ENCODE results near the gene CHERP. TPM values are rescaled to one million over a fixed set of nuclear protein-coding genes. Genes with fewer than 3 reads are reported as not detected.
A peak's percentile ranks its signal among the peaks of the same experiment; 100 is the strongest.
"Not testable (repeated sequence)": the region's sequence is repeated elsewhere in the genome, so short reads cannot be mapped to it uniquely, and the experiment has no call there.

The CHERP gene
- total RNA-seq, 1 experiment from 2014 or later, result 5.9 TPM

- no peak overlapping the region for H2AFZ ChIP-seq (ENCODE audit: low read length)
- no peak for DNase-seq
- no peaks in the 10 kb centered on the region for H3K27me3 ChIP-seq (ENCODE audit: low read length)
- peaks cover 11% of the 10 kb centered on the region for H3K4me1 ChIP-seq (ENCODE audit: low read length)
- peaks cover 30% of the 10 kb centered on the region for H3K36me3 ChIP-seq (ENCODE audit: insufficient read depth, low read length)
- no peaks in the 10 kb centered on the region for H3K9me3 ChIP-seq (ENCODE audit: low read length)
- no peaks in the 10 kb centered on the region for H3K9me2 ChIP-seq (replicated peaks; ENCODE audit: insufficient read depth, low read length)
- peaks cover 21% of the 10 kb centered on the region; the same call in 1 of the 2 replicates for H4K20me1 ChIP-seq (ENCODE audit: insufficient read depth, low read depth, low read length)
- H3K4me3 ChIP-seq (ENCODE audit: low read length), result no peak overlapping the region
- H3K79me2 ChIP-seq (ENCODE audit: low read length), result no peaks in the 10 kb centered on the region
- no peak overlapping the region for H3K27ac ChIP-seq (ENCODE audit: low read length)
- H3K9ac ChIP-seq (ENCODE audit: low read length), result no peak overlapping the region
- no peak overlapping the region for H3K4me2 ChIP-seq (ENCODE audit: low read depth, low read length, poor library complexity, severe bottlenecking)
Observed at GRCh38 chr19:16516923-16517610, 25.2 kb downstream of the CHERP start.

DNA sequence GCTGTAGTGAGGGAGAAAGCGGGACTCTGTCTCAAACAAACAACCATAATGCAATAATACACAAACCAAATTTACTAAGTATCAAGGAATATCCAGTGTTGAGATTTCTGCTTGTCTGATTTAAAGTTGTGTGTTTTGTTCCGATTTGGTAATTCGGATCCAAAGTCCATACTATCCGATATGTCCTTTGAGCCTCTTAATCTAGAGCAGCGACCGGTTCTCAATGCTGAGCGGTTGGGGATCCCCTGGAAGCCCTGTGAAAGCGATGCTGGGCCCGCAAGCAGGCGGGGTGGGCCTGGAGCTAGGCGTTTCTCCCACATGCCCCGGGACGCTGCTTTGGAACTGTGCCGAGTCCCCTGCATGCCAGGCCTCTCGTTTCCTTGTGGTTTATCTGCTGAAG is 25.9 kb downstream of the CHERP start:
- Histone ChIP-seq H2AFZ (ENCODE audit: low read length) (no peak overlapping the region), H3K9ac (ENCODE audit: low read length) (no peak overlapping the region), H3K27me3 (ENCODE audit: low read length) (no peaks in the 10 kb centered on the region), H3K4me1 (ENCODE audit: low read length) (peaks cover 11% of the 10 kb centered on the region), H3K27ac (ENCODE audit: low read length) (no peak overlapping the region), H3K79me2 (ENCODE audit: low read length) (no peaks in the 10 kb centered on the region), H4K20me1 (ENCODE audit: insufficient read depth, low read depth, low read length) (peaks cover 21% of the 10 kb centered on the region; the same call in 1 of the 2 replicates), H3K9me2 (replicated peaks; ENCODE audit: insufficient read depth, low read length) (no peaks in the 10 kb centered on the region), H3K36me3 (ENCODE audit: insufficient read depth, low read length) (peaks cover 29% of the 10 kb centered on the region), H3K9me3 (ENCODE audit: low read length) (no peaks in the 10 kb centered on the region), H3K4me3 (ENCODE audit: low read length) (no peak overlapping the region), H3K4me2 (ENCODE audit: low read depth, low read length, poor library complexity, severe bottlenecking) (no peak overlapping the region)
- no peak for DNase-seq

DNA sequence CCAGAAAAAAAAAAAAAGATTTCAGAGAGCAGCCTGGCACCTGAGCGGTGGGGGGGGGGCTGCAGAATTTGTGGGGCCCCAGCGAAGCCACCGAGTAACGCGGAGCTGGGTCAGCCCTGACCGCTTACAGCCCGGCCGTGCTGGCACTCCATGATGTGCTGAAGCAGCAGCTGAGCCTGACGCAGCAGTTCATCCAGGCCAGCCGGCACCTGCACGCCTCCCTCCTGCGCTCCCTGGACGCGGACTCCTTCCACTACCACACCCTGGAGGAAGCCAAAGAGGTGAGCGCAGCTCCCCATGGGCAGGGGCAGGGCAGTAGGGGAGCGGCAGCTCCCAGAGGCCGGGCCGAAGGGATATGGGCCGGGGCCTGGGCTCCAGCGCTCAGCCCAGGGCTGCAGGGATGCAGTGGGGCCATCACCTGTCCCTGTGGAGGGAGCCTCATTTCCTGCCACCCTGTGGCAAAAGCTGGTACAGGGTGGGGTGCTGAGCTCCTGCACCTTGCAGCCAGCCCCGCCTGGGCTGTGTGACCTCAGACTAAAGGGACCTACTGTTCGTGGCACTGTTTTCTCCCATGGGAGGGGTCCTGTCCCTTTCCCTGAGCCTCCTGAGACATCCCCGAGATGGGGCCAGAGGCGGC is 27.7 kb downstream of the CHERP start:
- Histone ChIP-seq H3K79me2 (ENCODE audit: low read length) (no peaks in the 10 kb centered on the region), H3K9me2 (replicated peaks; ENCODE audit: insufficient read depth, low read length) (no peaks in the 10 kb centered on the region), H3K36me3 (ENCODE audit: insufficient read depth, low read length) (peaks cover 21% of the 10 kb centered on the region), H3K27ac (ENCODE audit: low read length) (peak overlapping the region; percentile 32; the same call in 1 of the 2 replicates), H4K20me1 (ENCODE audit: insufficient read depth, low read depth, low read length) (peaks cover 14% of the 10 kb centered on the region; the same call in 1 of the 2 replicates), H3K9me3 (ENCODE audit: low read length) (no peaks in the 10 kb centered on the region), H3K9ac (ENCODE audit: low read length) (no peak overlapping the region), H3K4me2 (ENCODE audit: low read depth, low read length, poor library complexity, severe bottlenecking) (no peak overlapping the region), H2AFZ (ENCODE audit: low read length) (no peak overlapping the region), H3K4me3 (ENCODE audit: low read length) (no peak overlapping the region), H3K4me1 (ENCODE audit: low read length) (peaks cover 11% of the 10 kb centered on the region), H3K27me3 (ENCODE audit: low read length) (no peaks in the 10 kb centered on the region)
- DNase-seq, result peak; percentile 76

- not testable (repeated sequence) for DNase-seq; H2AFZ ChIP-seq (ENCODE audit: low read length); H3K9me2 ChIP-seq (replicated peaks; ENCODE audit: insufficient read depth, low read length); H3K36me3 ChIP-seq (ENCODE audit: insufficient read depth, low read length); H3K4me2 ChIP-seq (ENCODE audit: low read depth, low read length, poor library complexity, severe bottlenecking); H3K9ac ChIP-seq (ENCODE audit: low read length); H3K27ac ChIP-seq (ENCODE audit: low read length); H4K20me1 ChIP-seq (ENCODE audit: insufficient read depth, low read depth, low read length); H3K9me3 ChIP-seq (ENCODE audit: low read length); H3K79me2 ChIP-seq (ENCODE audit: low read length); H3K4me3 ChIP-seq (ENCODE audit: low read length); H3K27me3 ChIP-seq (ENCODE audit: low read length)
- H3K4me1 ChIP-seq (ENCODE audit: low read length), result peaks cover 11% of the 10 kb centered on the region
Observed at GRCh38 chr19:16512611-16513010, 29.6 kb downstream of the CHERP start.

DNA sequence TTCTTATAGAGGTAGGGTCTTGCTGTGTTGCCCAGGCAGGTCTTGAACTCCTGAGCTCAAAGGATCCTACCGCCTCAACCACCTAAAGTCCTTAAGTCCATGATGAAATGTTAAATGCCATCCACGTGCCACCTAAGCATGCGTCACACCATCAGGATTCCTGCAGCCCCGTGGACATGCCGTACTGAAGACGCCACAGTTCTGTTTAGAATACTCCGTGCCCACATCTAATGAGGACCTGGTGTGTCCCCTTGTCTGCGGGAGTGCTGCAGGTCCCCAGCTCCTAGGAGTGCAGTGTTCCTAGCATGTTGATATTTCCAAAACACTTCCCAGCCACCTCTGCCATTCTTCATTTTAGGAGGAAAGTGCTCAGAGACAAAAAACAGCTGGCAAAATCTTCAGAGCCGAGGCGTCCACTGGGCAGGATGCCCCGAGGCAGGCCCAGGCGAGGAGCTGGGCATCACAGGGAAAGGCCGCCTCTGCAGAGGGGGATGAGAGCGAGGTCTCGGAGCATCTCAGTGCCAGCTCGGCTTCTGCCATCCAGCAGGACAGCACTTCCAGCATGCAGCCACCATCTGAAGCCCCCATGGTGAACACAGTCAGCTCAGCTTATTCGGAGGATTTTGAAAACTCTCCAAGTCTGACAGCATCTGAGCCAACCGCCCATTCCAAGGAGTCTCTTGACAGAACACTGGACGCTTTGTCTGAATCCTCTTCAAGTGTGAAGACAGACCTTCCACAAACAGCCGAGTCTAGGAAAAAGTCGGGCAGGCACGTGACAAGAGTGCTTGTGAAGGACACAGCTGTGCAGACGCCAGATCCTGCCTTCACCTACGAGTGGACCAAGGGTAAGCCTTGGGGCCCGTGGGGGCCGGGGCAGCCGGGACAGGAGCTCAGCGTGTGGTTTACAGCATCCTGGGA is 32.8 kb downstream of the CHERP start:
- Histone ChIP-seq H3K4me2 (ENCODE audit: low read depth, low read length, poor library complexity, severe bottlenecking) (no peak overlapping the region), H3K9ac (ENCODE audit: low read length) (no peak overlapping the region), H3K36me3 (ENCODE audit: insufficient read depth, low read length) (0 out of 2 replicates have a peak, but pooled peaks cover 2% of the 10 kb centered on the region), H3K27me3 (ENCODE audit: low read length) (no peaks in the 10 kb centered on the region), H3K9me3 (ENCODE audit: low read length) (no peaks in the 10 kb centered on the region), H2AFZ (ENCODE audit: low read length) (no peak overlapping the region), H3K79me2 (ENCODE audit: low read length) (no peaks in the 10 kb centered on the region), H4K20me1 (ENCODE audit: insufficient read depth, low read depth, low read length) (no peaks in the 10 kb centered on the region), H3K27ac (ENCODE audit: low read length) (no peak overlapping the region), H3K4me1 (ENCODE audit: low read length) (peaks cover under 1% of the 10 kb centered on the region; the same call in 1 of the 2 replicates), H3K4me3 (ENCODE audit: low read length) (no peak overlapping the region), H3K9me2 (replicated peaks; ENCODE audit: insufficient read depth, low read length) (no peaks in the 10 kb centered on the region)
- DNase-seq, result no peak

DNA sequence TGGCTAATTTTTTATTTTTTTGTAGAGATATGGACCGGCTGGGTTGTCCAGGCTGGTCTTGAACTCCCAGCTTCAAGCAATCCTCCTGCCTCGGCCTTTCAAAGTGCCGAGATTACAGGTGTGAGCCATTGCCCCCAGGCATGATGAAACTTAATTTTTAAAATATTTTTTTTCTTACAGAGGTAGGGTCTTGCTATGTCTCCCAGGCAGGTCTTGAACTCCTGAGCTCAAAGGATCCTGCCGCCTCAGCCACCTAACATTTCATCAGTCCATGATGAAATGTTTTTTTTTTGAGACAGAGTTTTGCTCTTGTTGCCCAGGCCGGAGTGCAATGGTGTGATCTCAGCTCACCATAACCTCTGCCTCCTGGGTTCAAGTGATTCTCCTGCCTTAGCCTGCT is 33.7 kb downstream of the CHERP start:
- H3K4me2 ChIP-seq (ENCODE audit: low read depth, low read length, poor library complexity, severe bottlenecking), result no peak overlapping the region
- no peak for DNase-seq

DNA sequence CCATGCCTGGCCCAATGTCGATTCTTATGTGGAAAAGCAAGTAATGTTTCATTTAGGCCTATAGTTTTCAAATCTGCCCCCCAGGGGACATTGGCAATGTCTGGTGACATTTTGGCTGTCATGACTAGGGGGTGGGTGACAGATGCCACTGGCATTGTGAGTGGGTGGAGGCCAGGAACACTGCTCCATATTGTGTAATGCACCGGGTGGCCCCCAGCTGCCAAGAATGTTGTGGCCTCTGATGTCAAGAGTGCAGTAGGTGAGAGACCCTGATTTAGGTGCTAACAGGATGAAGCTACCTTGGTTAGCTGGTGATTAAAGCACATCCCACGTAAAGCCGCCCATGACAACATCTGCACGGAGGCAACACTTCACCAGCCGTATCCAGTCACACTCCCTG is 35.3 kb downstream of the CHERP start:
- no peaks in the 10 kb centered on the region for H3K27me3 ChIP-seq (ENCODE audit: low read length)
- no peak overlapping the region for H3K9ac ChIP-seq (ENCODE audit: low read length)
- 0 out of 2 replicates have a peak, but pooled peaks cover 5% of the 10 kb centered on the region for H3K36me3 ChIP-seq (ENCODE audit: insufficient read depth, low read length)
- no peaks in the 10 kb centered on the region for H3K79me2 ChIP-seq (ENCODE audit: low read length)
- no peak overlapping the region for H3K4me3 ChIP-seq (ENCODE audit: low read length)
- H3K4me2 ChIP-seq (ENCODE audit: low read depth, low read length, poor library complexity, severe bottlenecking), result no peak overlapping the region
- no peak overlapping the region for H2AFZ ChIP-seq (ENCODE audit: low read length)
- H3K27ac ChIP-seq (ENCODE audit: low read length), result no peak overlapping the region
- H3K4me1 ChIP-seq (ENCODE audit: low read length), result no peaks in the 10 kb centered on the region
- no peak for DNase-seq
- no peaks in the 10 kb centered on the region for H3K9me2 ChIP-seq (replicated peaks; ENCODE audit: insufficient read depth, low read length)
- no peaks in the 10 kb centered on the region for H4K20me1 ChIP-seq (ENCODE audit: insufficient read depth, low read depth, low read length)
- no peaks in the 10 kb centered on the region for H3K9me3 ChIP-seq (ENCODE audit: low read length)

More for the DNA sequence above, 33.7 kb downstream of the CHERP start:
- H3K9me2 ChIP-seq (replicated peaks; ENCODE audit: insufficient read depth, low read length), result no peaks in the 10 kb centered on the region
- 0 out of 2 replicates have a peak, but pooled peaks cover 2% of the 10 kb centered on the region for H3K36me3 ChIP-seq (ENCODE audit: insufficient read depth, low read length)
- no peaks in the 10 kb centered on the region for H4K20me1 ChIP-seq (ENCODE audit: insufficient read depth, low read depth, low read length)
- H3K9ac ChIP-seq (ENCODE audit: low read length), result no peak overlapping the region
- H3K27me3 ChIP-seq (ENCODE audit: low read length), result no peaks in the 10 kb centered on the region
- H3K4me1 ChIP-seq (ENCODE audit: low read length), result no peaks in the 10 kb centered on the region
- H3K27ac ChIP-seq (ENCODE audit: low read length), result no peak overlapping the region
- H3K79me2 ChIP-seq (ENCODE audit: low read length), result no peaks in the 10 kb centered on the region
- H2AFZ ChIP-seq (ENCODE audit: low read length), result no peak overlapping the region
- H3K9me3 ChIP-seq (ENCODE audit: low read length), result no peaks in the 10 kb centered on the region
- no peak overlapping the region for H3K4me3 ChIP-seq (ENCODE audit: low read length)

DNA sequence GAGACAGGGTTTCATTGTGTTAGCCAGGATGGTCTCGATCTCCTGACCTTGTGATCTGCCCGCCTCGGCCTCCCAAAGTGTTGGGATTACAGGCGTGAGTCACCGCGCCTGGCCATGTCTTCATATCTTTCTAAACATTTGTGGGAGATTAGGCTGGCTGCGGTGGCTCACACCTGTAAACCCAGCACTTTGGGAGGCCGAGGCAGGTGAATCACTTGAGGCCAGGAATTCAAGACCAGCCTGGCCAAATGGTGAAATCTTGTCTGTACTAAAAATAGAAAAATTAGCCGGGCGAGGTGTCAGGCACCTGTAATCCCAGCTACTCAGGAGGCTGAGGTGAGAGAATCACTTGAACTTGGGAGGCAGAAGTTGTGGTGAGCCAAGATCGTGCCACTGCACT is 36.1 kb downstream of the CHERP start:
- not testable (repeated sequence) for H4K20me1 ChIP-seq (ENCODE audit: insufficient read depth, low read depth, low read length); H3K4me1 ChIP-seq (ENCODE audit: low read length); H2AFZ ChIP-seq (ENCODE audit: low read length); H3K4me3 ChIP-seq (ENCODE audit: low read length); H3K4me2 ChIP-seq (ENCODE audit: low read depth, low read length, poor library complexity, severe bottlenecking); H3K9me2 ChIP-seq (replicated peaks; ENCODE audit: insufficient read depth, low read length); H3K9me3 ChIP-seq (ENCODE audit: low read length); H3K36me3 ChIP-seq (ENCODE audit: insufficient read depth, low read length); H3K79me2 ChIP-seq (ENCODE audit: low read length); DNase-seq; H3K27ac ChIP-seq (ENCODE audit: low read length); H3K27me3 ChIP-seq (ENCODE audit: low read length); H3K9ac ChIP-seq (ENCODE audit: low read length)
